Upper lobe of left lung (tissue), 6 donors: Measurements from ENCODE around the gene LANCL3. TPM values are rescaled to one million over a fixed set of nuclear protein-coding genes. Genes with fewer than 3 reads are reported as not detected.

Experiments used
- total RNA-seq, 6 donors: library from RNA; depleted of rRNA in 4 of 6; stranded (reverse); fragments of >200 nt in 4 of 6; gene quantifications; one replicate each; pipeline versions ENCODE4 v1.1.0 to v1.2.1, GENCODE V29; 2016 to 2021
- donor health status: DM: no; HTN: no; CAD: no; lungs with moderate emphysema.
- donor health status: DM: no; HTN: yes; CAD: no; lungs with severe emphysema.

The LANCL3 gene
- total RNA-seq, 6 donors from 2014 or later = 0.84 to 2.9 (median 1.8) TPM

Other genes starting within 250 kb of the LANCL3 start
- 10 to 100 TPM in 2 of 6 donors, 1 to 10 TPM in 4; 6.2 to 13.4 (median 9.2) TPM for gene PRRG1, start 222.3 kb upstream of the LANCL3 start, total RNA-seq
- 1 to 10 TPM in 5 of 6 donors, under 1 TPM in 1; under 0.01 to 5.7 (median 1.8) TPM for gene XK, start 114.1 kb downstream of the LANCL3 start, total RNA-seq
- 100 to 1,000 TPM in 2 of 6 donors, 10 to 100 TPM in 4; 12.1 to 254 (median 45.5) TPM for gene CYBB, start 208.4 kb downstream of the LANCL3 start, total RNA-seq